GM12801 (cell line): ENCODE measurements around the gene GUSB.

Source experiments
- TF ChIP-seq, protein P1 (sequence below): IDR thresholded peaks from one replicate; pipeline ENCODE4 v1.5.1; 2011; ENCODE audit warnings: control low read depth; ENCODE audit not compliant: insufficient read length; ENCODE audit errors: extremely low read depth

GUSB gene

GRCh38 chr7:65988084-65988483 is 6.1 kb upstream of the GUSB start:
- TF ChIP-seq, protein P1, sequence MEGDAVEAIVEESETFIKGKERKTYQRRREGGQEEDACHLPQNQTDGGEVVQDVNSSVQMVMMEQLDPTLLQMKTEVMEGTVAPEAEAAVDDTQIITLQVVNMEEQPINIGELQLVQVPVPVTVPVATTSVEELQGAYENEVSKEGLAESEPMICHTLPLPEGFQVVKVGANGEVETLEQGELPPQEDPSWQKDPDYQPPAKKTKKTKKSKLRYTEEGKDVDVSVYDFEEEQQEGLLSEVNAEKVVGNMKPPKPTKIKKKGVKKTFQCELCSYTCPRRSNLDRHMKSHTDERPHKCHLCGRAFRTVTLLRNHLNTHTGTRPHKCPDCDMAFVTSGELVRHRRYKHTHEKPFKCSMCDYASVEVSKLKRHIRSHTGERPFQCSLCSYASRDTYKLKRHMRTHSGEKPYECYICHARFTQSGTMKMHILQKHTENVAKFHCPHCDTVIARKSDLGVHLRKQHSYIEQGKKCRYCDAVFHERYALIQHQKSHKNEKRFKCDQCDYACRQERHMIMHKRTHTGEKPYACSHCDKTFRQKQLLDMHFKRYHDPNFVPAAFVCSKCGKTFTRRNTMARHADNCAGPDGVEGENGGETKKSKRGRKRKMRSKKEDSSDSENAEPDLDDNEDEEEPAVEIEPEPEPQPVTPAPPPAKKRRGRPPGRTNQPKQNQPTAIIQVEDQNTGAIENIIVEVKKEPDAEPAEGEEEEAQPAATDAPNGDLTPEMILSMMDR = no peak

DNA sequence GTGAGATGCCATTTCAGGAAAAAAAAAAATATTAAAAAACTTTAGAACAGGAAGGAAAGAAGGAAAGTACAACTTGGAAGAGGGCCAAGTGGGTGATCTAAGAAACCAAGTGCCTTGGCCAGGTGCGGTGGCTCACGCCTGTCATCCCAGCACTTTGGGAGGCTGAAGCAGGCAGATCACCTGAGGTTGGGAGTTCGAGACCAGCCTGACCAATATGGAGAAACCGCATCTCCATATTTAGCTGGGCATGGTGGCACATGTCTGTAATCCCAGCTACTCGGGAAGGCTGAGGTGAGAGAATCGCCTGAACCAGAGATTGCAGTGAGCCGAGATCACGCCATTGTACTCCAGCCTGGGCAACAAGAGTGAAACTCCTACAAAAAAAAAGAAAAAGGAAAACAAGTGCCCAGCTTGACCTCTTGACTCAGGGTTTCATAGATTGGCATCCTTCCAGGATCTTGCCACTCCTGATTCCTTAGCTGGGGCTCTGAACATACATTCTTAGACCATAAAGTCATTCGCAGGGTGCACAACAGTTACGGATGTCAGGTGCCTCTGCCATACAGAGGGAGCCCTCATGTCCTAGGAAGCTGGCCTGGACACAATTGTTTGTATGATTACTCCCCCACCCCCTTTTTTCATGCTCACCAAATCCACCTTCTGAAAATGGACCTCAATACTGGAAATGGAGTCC is 2.1 kb upstream of the GUSB start:
- TF ChIP-seq, protein P1 = no peak

DNA sequence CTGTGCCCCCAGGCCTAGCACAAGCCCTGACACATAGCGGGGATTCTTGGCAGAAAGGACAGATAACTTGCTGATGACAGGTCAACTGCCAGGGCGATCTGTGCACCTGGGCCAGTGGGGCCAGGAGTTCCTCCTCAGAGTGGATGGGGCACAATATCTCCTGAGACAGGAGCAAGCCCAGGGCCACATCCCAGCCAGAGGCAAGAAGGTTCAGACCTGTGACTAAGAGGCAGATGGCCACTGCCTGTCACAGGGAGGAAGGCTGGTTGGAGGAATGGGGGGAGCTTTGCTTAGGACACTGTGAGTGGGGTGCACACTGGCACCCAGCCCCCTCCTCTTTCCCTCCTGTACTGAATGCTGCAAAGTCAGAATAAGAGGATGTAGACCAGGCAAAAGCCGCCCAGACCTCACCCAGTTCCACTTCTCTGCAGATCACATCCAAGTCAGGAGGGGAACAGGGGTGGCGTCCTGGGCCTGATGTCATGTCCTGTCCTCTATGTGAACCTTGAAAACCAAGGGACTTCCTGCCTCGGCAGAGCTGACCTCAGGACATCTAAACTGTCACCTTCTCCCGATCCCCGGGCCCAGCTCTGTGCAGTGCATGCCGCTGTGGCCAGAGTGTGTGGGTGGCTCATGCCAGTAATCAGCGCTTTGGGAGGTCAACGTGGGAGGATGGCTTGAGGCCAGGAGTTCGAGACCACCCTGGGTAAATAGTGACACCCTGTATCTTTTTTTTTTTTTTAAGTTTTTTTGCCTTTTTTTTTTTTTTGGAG is 1.3 kb downstream of the GUSB start:
- TF ChIP-seq, protein P1 = no peak

- TF ChIP-seq, protein P1 = no peak
Observed at GRCh38 chr7:65979583-65980477, 2.2 kb downstream of the GUSB start.

GRCh38 chr7:65978891-65979582 is 3.0 kb downstream of the GUSB start:
- TF ChIP-seq, protein P1 = no peak

GRCh38 chr7:65976659-65977196 is 5.3 kb downstream of the GUSB start:
- TF ChIP-seq, protein P1 = no peak
